DOHH2 (cell line): ENCODE results near the gene NEDD1.

Experiments
- H3F3A ChIP-seq: fragments of 200-600 bp; sonication (generic), shearing (Covaris generic); 2 replicates; pipeline ENCODE4 v1.6.0; 2016; ENCODE audit warnings: antibody characterized with exemption, mild to moderate bottlenecking; ENCODE audit not compliant: control insufficient read depth, insufficient read depth
- H3K27ac ChIP-seq: fragments of 200-600 bp; sonication (generic); 2 replicates; pipeline ENCODE4 v1.5.1; 2014; ENCODE audit warnings: low read depth, mild to moderate bottlenecking, low read length, moderate library complexity
- H3K27me3 ChIP-seq: fragments of 200-600 bp; sonication (generic); 2 replicates; pipeline ENCODE4 v1.6.1; 2014; ENCODE audit warnings: mild to moderate bottlenecking, low read length, mixed read lengths; ENCODE audit not compliant: control insufficient read depth
- H3K36me3 ChIP-seq: fragments of 200-600 bp; sonication (generic); 2 replicates; pipeline ENCODE4 v1.6.1; 2014; ENCODE audit warnings: mild to moderate bottlenecking, low read length, moderate library complexity, mixed read lengths; ENCODE audit not compliant: control insufficient read depth
- H3K4me1 ChIP-seq: fragments of 200-600 bp; sonication (generic); 2 replicates; pipeline ENCODE4 v1.6.1; 2014; ENCODE audit warnings: mild to moderate bottlenecking, low read length, mixed read lengths; ENCODE audit not compliant: control insufficient read depth
- H3K4me2 ChIP-seq: fragments of 200-600 bp; sonication (generic); 2 replicates; pipeline ENCODE4 v1.6.0; 2014; ENCODE audit warnings: mild to moderate bottlenecking, low read length, moderate library complexity
- H3K4me3 ChIP-seq: fragments of 200-600 bp; sonication (generic); 2 replicates; pipeline ENCODE4 v1.5.1; 2014; ENCODE audit warnings: mild to moderate bottlenecking, low read length, mixed read lengths
- H3K79me2 ChIP-seq: fragments of 200-600 bp; sonication (generic); 2 replicates; pipeline ENCODE4 v1.6.1; 2014; ENCODE audit warnings: mild to moderate bottlenecking, low read length, mixed read lengths; ENCODE audit not compliant: control insufficient read depth
- H3K9me2 ChIP-seq: fragments of 200-600 bp; sonication (generic); replicated peaks from 2 replicates; pipeline ENCODE4 v1.6.1; 2014; ENCODE audit warnings: mild to moderate bottlenecking, low read length, mixed read lengths; ENCODE audit not compliant: control insufficient read depth
- H3K9me3 ChIP-seq: fragments of 200-600 bp; sonication (generic); 2 replicates; pipeline ENCODE4 v1.6.1; 2014; ENCODE audit warnings: antibody characterized with exemption, low read length, mixed read lengths; ENCODE audit not compliant: control insufficient read depth, insufficient read depth
- H4K20me1 ChIP-seq: fragments of 200-600 bp; sonication (generic); 2 replicates; pipeline ENCODE4 v1.6.0; 2014; ENCODE audit warnings: low read depth, mild to moderate bottlenecking, antibody characterized with exemption, low read length, moderate library complexity; ENCODE audit not compliant: control insufficient read depth, insufficient read depth
- EZH2phosphoT487 ChIP-seq: fragments of 200-600 bp; sonication (generic); IDR thresholded peaks from 2 replicates; pipeline ENCODE4 v1.6.1; 2017; ENCODE audit warnings: borderline replicate concordance, mild to moderate bottlenecking, antibody characterized with exemption, low read length, moderate library complexity, mixed read lengths
- TF ChIP-seq, protein P1 (sequence below): fragments of 200-600 bp; sonication (generic); IDR thresholded peaks from one replicate; pipeline ENCODE4 v1.5.1; 2014; ENCODE audit warnings: antibody characterized with exemption, mild to moderate bottlenecking, low read depth, low read length; ENCODE audit not compliant: poor library complexity, severe bottlenecking

NEDD1 gene

DNA sequence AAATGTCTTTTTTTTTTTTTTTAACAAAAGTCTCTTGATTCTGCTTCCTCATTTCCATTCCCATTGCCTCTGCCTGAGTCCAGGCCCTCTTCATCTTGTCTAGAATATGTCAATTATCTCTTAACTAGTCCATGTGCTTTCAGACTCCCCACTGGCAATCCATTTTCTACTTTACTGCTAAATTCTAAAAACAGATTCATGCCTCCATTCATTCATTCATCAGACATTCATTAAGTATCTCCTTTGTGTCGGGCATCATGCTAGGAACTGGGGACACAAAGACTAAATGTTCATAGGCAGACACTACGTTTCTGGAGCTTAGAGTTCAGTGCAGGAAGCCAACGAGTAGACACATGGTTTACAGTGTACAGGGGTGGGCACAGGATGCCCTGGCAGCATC lies 9.6 kb upstream of the NEDD1 start:
- Histone ChIP-seq H3K4me3 (no peak overlapping the region), H3K9me2 (no peaks in the 10 kb centered on the region), H3K36me3 (no peaks in the 10 kb centered on the region), H3F3A (no peaks in the 10 kb centered on the region), H3K4me1 (peaks cover 3% of the 10 kb centered on the region; the same call in 1 of the 2 replicates), H3K27ac (no peak overlapping the region), H3K79me2 (no peaks in the 10 kb centered on the region), H3K27me3 (peaks cover 3% of the 10 kb centered on the region; the same call in 1 of the 2 replicates), H3K4me2 (no peak overlapping the region), H4K20me1 (no peaks in the 10 kb centered on the region), H3K9me3 (no peaks in the 10 kb centered on the region)
- TF ChIP-seq, protein P1, sequence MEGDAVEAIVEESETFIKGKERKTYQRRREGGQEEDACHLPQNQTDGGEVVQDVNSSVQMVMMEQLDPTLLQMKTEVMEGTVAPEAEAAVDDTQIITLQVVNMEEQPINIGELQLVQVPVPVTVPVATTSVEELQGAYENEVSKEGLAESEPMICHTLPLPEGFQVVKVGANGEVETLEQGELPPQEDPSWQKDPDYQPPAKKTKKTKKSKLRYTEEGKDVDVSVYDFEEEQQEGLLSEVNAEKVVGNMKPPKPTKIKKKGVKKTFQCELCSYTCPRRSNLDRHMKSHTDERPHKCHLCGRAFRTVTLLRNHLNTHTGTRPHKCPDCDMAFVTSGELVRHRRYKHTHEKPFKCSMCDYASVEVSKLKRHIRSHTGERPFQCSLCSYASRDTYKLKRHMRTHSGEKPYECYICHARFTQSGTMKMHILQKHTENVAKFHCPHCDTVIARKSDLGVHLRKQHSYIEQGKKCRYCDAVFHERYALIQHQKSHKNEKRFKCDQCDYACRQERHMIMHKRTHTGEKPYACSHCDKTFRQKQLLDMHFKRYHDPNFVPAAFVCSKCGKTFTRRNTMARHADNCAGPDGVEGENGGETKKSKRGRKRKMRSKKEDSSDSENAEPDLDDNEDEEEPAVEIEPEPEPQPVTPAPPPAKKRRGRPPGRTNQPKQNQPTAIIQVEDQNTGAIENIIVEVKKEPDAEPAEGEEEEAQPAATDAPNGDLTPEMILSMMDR = no peak
- no peak for TF ChIP-seq EZH2phosphoT487

DNA sequence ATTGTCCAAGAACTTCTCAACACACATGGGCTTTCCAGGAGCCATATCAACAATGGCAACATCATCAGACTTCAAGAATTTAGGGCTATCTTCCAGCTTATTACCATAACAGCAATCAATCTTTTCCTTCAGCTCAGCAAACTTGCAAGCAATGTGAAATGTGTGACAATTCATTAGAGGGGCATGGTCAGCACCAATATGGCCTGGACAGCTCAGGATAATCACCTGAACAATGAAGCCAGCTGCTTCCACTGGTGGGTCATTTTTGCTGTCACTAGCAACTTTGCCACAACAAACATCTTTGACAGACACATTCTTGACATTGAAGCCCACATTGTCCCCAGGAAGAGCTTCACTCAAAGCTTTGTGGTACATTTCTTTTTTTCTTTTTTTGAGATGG lies 5.9 kb upstream of the NEDD1 start:
- Histone ChIP-seq H3K4me3 (no peak overlapping the region), H3K79me2 (no peaks in the 10 kb centered on the region), H3K9me2 (no peaks in the 10 kb centered on the region), H3F3A (no peaks in the 10 kb centered on the region), H3K27ac (no peak overlapping the region), H4K20me1 (no peaks in the 10 kb centered on the region), H3K4me1 (peaks cover 4% of the 10 kb centered on the region; the same call in 1 of the 2 replicates), H3K9me3 (no peaks in the 10 kb centered on the region), H3K27me3 (peaks cover 9% of the 10 kb centered on the region; the same call in 1 of the 2 replicates), H3K4me2 (no peak overlapping the region), H3K36me3 (no peaks in the 10 kb centered on the region)
- TF ChIP-seq, protein P1 = no peak
- no peak for TF ChIP-seq EZH2phosphoT487

DNA sequence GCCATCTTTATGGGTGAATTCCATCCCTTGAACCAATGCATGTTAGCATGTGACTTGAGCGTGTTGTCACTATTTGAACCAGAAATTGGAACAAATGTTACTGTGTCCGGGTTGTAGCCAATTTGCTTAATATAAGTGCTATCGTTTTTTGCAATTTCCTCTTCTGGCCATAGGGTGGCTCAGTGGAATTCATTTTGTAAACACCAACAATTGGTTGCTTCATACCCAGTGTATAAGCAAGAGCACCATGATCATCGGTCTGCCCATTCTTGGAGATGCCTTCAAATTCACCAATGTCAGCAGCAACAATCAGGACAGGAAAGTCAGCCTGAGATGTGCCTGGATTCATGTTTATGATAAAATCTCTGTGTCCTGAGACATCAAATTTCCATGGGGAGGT lies 5.0 kb upstream of the NEDD1 start:
- Histone ChIP-seq H3K79me2 (no peaks in the 10 kb centered on the region), H3K27me3 (peaks cover 9% of the 10 kb centered on the region; the same call in 1 of the 2 replicates), H3K9me2 (no peaks in the 10 kb centered on the region), H3K9me3 (no peaks in the 10 kb centered on the region), H3K36me3 (no peaks in the 10 kb centered on the region), H3K4me3 (no peak overlapping the region), H3K4me2 (no peak overlapping the region), H3F3A (no peaks in the 10 kb centered on the region), H3K4me1 (peaks cover 10% of the 10 kb centered on the region), H4K20me1 (no peaks in the 10 kb centered on the region), H3K27ac (no peak overlapping the region)
- no peak for TF ChIP-seq EZH2phosphoT487
- TF ChIP-seq, protein P1 = peak; percentile 39
